NCI-H345 (cell line): Measurements from ENCODE around the gene NCOR2.

Experiments
- DNase-seq: peaks from one replicate; lab custom pipeline; 2025; lab: John Stamatoyannopoulos, UW

The NCOR2 gene

GRCh38 chr12:124543590-124544310 is 23.7 kb downstream of the NCOR2 start:
- no peak for DNase-seq

- no peak for DNase-seq
These were observed 24.3 kb downstream of the NCOR2 start for GRCh38 chr12:124543052-124543589.

- no peak for DNase-seq
These were observed 25.1 kb downstream of the NCOR2 start for GRCh38 chr12:124542021-124542949.

- no peak for DNase-seq
These were observed 26.1 kb downstream of the NCOR2 start for GRCh38 chr12:124541322-124541721.

- DNase-seq = no peak
These were observed 28.0 kb downstream of the NCOR2 start for GRCh38 chr12:124539084-124540041.

- DNase-seq = no peak
These were observed 29.0 kb downstream of the NCOR2 start for GRCh38 chr12:124538194-124539082.

- DNase-seq = no peak
These were observed 29.8 kb downstream of the NCOR2 start for GRCh38 chr12:124537525-124538193.

- DNase-seq = no peak
These were observed 30.8 kb downstream of the NCOR2 start for GRCh38 chr12:124536641-124537040.

GRCh38 chr12:124534776-124535740 is 32.4 kb downstream of the NCOR2 start:
- DNase-seq = no peak

- DNase-seq = no peak
These were observed 34.0 kb downstream of the NCOR2 start for GRCh38 chr12:124533456-124533855.

- DNase-seq = no peak
These were observed 34.4 kb downstream of the NCOR2 start for GRCh38 chr12:124532967-124533366.

- DNase-seq = no peak
These were observed 35.1 kb downstream of the NCOR2 start for GRCh38 chr12:124532331-124532750.

GRCh38 chr12:124531906-124532305 is 35.5 kb downstream of the NCOR2 start:
- no peak for DNase-seq

GRCh38 chr12:124531281-124531745 is 36.1 kb downstream of the NCOR2 start:
- no peak for DNase-seq

- no peak for DNase-seq
These were observed 36.7 kb downstream of the NCOR2 start for GRCh38 chr12:124530637-124531263.

- no peak for DNase-seq
These were observed 37.7 kb downstream of the NCOR2 start for GRCh38 chr12:124529565-124530276.

- no peak for DNase-seq
These were observed 39.4 kb downstream of the NCOR2 start for GRCh38 chr12:124527861-124528561.
